Activated CD4-positive, alpha-beta T cell treated with anti-CD3 and anti-CD28 coated beads, Interleukin-2, amount 10 ng/mL, durations not matched to agents 7 days and 5 days (primary cell): ENCODE data around the gene SERGEF. TPM values are rescaled to one million over a fixed set of nuclear protein-coding genes. Genes with fewer than 3 reads are reported as not detected.

Experiments used
- CTCF ChIA-PET: fragments of 350-600 bp; sonication (Branson Sonifier 250); formaldehyde crosslinking; loops from one replicate; lab custom pipeline; 2021; ENCODE audit warnings: antibody characterized with exemption; lab: Charles Lee
- POLR2A ChIA-PET: fragments of 350-600 bp; sonication (Branson Sonifier 250); formaldehyde crosslinking; loops from one replicate; lab custom pipeline; 2021; ENCODE audit warnings: antibody characterized with exemption; lab: Charles Lee
- DNase-seq: peaks from one replicate; pipeline ENCODE4 v3.0.0-alpha.2; 2020
- H3K27ac Mint-ChIP-seq: one replicate; pipeline ENCODE4 v1.8.0; 2021; ENCODE audit warnings: mild to moderate bottlenecking, moderate library complexity, mixed read lengths
- H3K27me3 Mint-ChIP-seq: one replicate; pipeline ENCODE4 v1.8.0; 2021; ENCODE audit warnings: mixed read lengths
- H3K36me3 Mint-ChIP-seq: one replicate; pipeline ENCODE4 v1.8.0; 2021; ENCODE audit warnings: low read depth, mixed read lengths
- H3K4me1 Mint-ChIP-seq: one replicate; pipeline ENCODE4 v1.8.0; 2021; ENCODE audit warnings: mixed read lengths
- H3K4me3 Mint-ChIP-seq: one replicate; pipeline ENCODE4 v1.8.0; 2021; ENCODE audit warnings: mild to moderate bottlenecking, moderate library complexity, mixed read lengths
- H3K9me3 Mint-ChIP-seq: one replicate; pipeline ENCODE4 v1.8.0; 2021; ENCODE audit warnings: mixed read lengths
- total RNA-seq, 2 experiments: library from RNA; stranded (reverse); gene quantifications; one replicate each; pipeline ENCODE4 v1.2.3, GENCODE V29; 2021

SERGEF gene
- total RNA-seq, 2 experiments from 2014 or later: 33.7 to 33.9 TPM

- CTCF ChIA-PET: interaction anchor here (0.8 kb wide), 1 partner anchor 11 kb away, joined by 3 read pairs; no protein-coding TSS in a partner anchor
- no peak for DNase-seq
- POLR2A ChIA-PET: no interaction called here
- Mint-ChIP-seq H3K4me3 (no peak overlapping the region), H3K4me1 (no peaks in the 10 kb centered on the region), H3K27ac (no peak overlapping the region), H3K27me3 (no peaks in the 10 kb centered on the region), H3K36me3 (no peaks in the 10 kb centered on the region), H3K9me3 (no peaks in the 10 kb centered on the region)
These were observed 202.8 kb downstream of the SERGEF start for GRCh38 chr11:17810041-17810440.

GRCh38 chr11:17807034-17807433 lies 205.8 kb downstream of the SERGEF start:
- Mint-ChIP-seq H3K9me3 (no peaks in the 10 kb centered on the region), H3K36me3 (no peaks in the 10 kb centered on the region), H3K4me1 (no peaks in the 10 kb centered on the region), H3K27me3 (no peaks in the 10 kb centered on the region), H3K27ac (no peak overlapping the region), H3K4me3 (no peak overlapping the region)
- DNase-seq: no peak
- ChIA-PET POLR2A (no interaction called here), CTCF (interaction anchor here (1.4 kb wide), 1 partner anchor 10 kb away, joined by 4 read pairs; no protein-coding TSS in a partner anchor)

GRCh38 chr11:17805873-17806272 lies 207.0 kb downstream of the SERGEF start:
- ChIA-PET CTCF (interaction anchor here (1.4 kb wide), 1 partner anchor 11 kb away, joined by 4 read pairs; no protein-coding TSS in a partner anchor), POLR2A (no interaction called here)
- no peaks in the 10 kb centered on the region for H3K36me3 Mint-ChIP-seq
- H3K27ac Mint-ChIP-seq: no peak overlapping the region
- H3K4me3 Mint-ChIP-seq: no peak overlapping the region
- H3K27me3 Mint-ChIP-seq: no peaks in the 10 kb centered on the region
- no peak for DNase-seq
- H3K9me3 Mint-ChIP-seq: no peaks in the 10 kb centered on the region
- H3K4me1 Mint-ChIP-seq: no peaks in the 10 kb centered on the region

GRCh38 chr11:17805043-17805442 lies 207.8 kb downstream of the SERGEF start:
- H3K4me3 Mint-ChIP-seq: no peak overlapping the region

GRCh38 chr11:17803754-17804334 lies 209.0 kb downstream of the SERGEF start:
- ChIA-PET POLR2A (no interaction called here), CTCF (no interaction called here)
- Mint-ChIP-seq H3K4me3 (no peak overlapping the region), H3K9me3 (peaks cover 3% of the 10 kb centered on the region), H3K27me3 (no peaks in the 10 kb centered on the region), H3K27ac (no peak overlapping the region), H3K4me1 (no peaks in the 10 kb centered on the region), H3K36me3 (no peaks in the 10 kb centered on the region)
- no peak for DNase-seq

More at GRCh38 chr11:17805043-17805442, 207.8 kb downstream of the SERGEF start:
- Mint-ChIP-seq H3K4me1 (no peaks in the 10 kb centered on the region), H3K9me3 (peaks cover 3% of the 10 kb centered on the region), H3K36me3 (no peaks in the 10 kb centered on the region), H3K27ac (no peak overlapping the region), H3K27me3 (no peaks in the 10 kb centered on the region)
- DNase-seq: no peak
- ChIA-PET POLR2A (no interaction called here), CTCF (interaction anchor here (1.4 kb wide), 1 partner anchor 11 kb away, joined by 4 read pairs; no protein-coding TSS in a partner anchor)

GRCh38 chr11:17802491-17802890 lies 210.4 kb downstream of the SERGEF start:
- ChIA-PET POLR2A (no interaction called here), CTCF (no interaction called here)
- Mint-ChIP-seq H3K27ac (no peak overlapping the region), H3K36me3 (no peaks in the 10 kb centered on the region), H3K9me3 (peaks cover 3% of the 10 kb centered on the region), H3K4me1 (no peaks in the 10 kb centered on the region), H3K4me3 (no peak overlapping the region), H3K27me3 (no peaks in the 10 kb centered on the region)
- DNase-seq: no peak

- Mint-ChIP-seq H3K27ac (no peak overlapping the region), H3K36me3 (no peaks in the 10 kb centered on the region), H3K27me3 (no peaks in the 10 kb centered on the region), H3K4me1 (no peaks in the 10 kb centered on the region), H3K9me3 (peaks cover 3% of the 10 kb centered on the region), H3K4me3 (no peak overlapping the region)
- POLR2A ChIA-PET: no interaction called here
- no peak for DNase-seq
- CTCF ChIA-PET: no interaction called here
These were observed 211.7 kb downstream of the SERGEF start for GRCh38 chr11:17801166-17801565.

- Mint-ChIP-seq H3K36me3 (no peaks in the 10 kb centered on the region), H3K9me3 (peaks cover 3% of the 10 kb centered on the region), H3K4me3 (no peak overlapping the region), H3K27ac (no peak overlapping the region), H3K27me3 (no peaks in the 10 kb centered on the region), H3K4me1 (no peaks in the 10 kb centered on the region)
- ChIA-PET CTCF (interaction anchor here (1.0 kb wide), 1 partner anchor 11 kb away, joined by 3 read pairs; no protein-coding TSS in a partner anchor), POLR2A (no interaction called here)
- no peak for DNase-seq
These were observed 213.7 kb downstream of the SERGEF start for GRCh38 chr11:17799147-17799546.

GRCh38 chr11:17798716-17799115 lies 214.1 kb downstream of the SERGEF start:
- H3K27ac Mint-ChIP-seq: no peak overlapping the region
- no peaks in the 10 kb centered on the region for H3K36me3 Mint-ChIP-seq
- POLR2A ChIA-PET: no interaction called here
- H3K9me3 Mint-ChIP-seq: peaks cover 3% of the 10 kb centered on the region
- H3K4me3 Mint-ChIP-seq: no peak overlapping the region
- no peak for DNase-seq
- no peaks in the 10 kb centered on the region for H3K27me3 Mint-ChIP-seq
- no peaks in the 10 kb centered on the region for H3K4me1 Mint-ChIP-seq
- CTCF ChIA-PET: interaction anchor here (1.0 kb wide), 1 partner anchor 11 kb away, joined by 3 read pairs; no protein-coding TSS in a partner anchor

GRCh38 chr11:17798253-17798652 lies 214.6 kb downstream of the SERGEF start:
- no peak overlapping the region for H3K27ac Mint-ChIP-seq
- H3K27me3 Mint-ChIP-seq: no peaks in the 10 kb centered on the region
- no peaks in the 10 kb centered on the region for H3K4me1 Mint-ChIP-seq
- peaks cover 3% of the 10 kb centered on the region for H3K9me3 Mint-ChIP-seq
- no peaks in the 10 kb centered on the region for H3K36me3 Mint-ChIP-seq
- ChIA-PET CTCF (interaction anchor here (1.0 kb wide), 1 partner anchor 12 kb away, joined by 3 read pairs; no protein-coding TSS in a partner anchor), POLR2A (no interaction called here)
- H3K4me3 Mint-ChIP-seq: no peak overlapping the region
- no peak for DNase-seq

- DNase-seq: no peak
- ChIA-PET CTCF (no interaction called here), POLR2A (no interaction called here)
- Mint-ChIP-seq H3K4me3 (no peak overlapping the region), H3K4me1 (no peaks in the 10 kb centered on the region), H3K36me3 (no peaks in the 10 kb centered on the region), H3K9me3 (peaks cover 3% of the 10 kb centered on the region), H3K27me3 (no peaks in the 10 kb centered on the region), H3K27ac (no peak overlapping the region)
These were observed 216.7 kb downstream of the SERGEF start for GRCh38 chr11:17796154-17796553.

GRCh38 chr11:17794981-17795380 lies 217.9 kb downstream of the SERGEF start:
- H3K4me1 Mint-ChIP-seq: no peaks in the 10 kb centered on the region
- ChIA-PET POLR2A (no interaction called here), CTCF (no interaction called here)
- H3K9me3 Mint-ChIP-seq: no peaks in the 10 kb centered on the region
- no peaks in the 10 kb centered on the region for H3K27me3 Mint-ChIP-seq
- no peaks in the 10 kb centered on the region for H3K36me3 Mint-ChIP-seq
- DNase-seq: no peak
- no peak overlapping the region for H3K4me3 Mint-ChIP-seq
- H3K27ac Mint-ChIP-seq: no peak overlapping the region

- H3K36me3 Mint-ChIP-seq: no peaks in the 10 kb centered on the region
- no peak for DNase-seq
- no peaks in the 10 kb centered on the region for H3K4me1 Mint-ChIP-seq
- ChIA-PET POLR2A (no interaction called here), CTCF (no interaction called here)
- H3K4me3 Mint-ChIP-seq: no peak overlapping the region
- no peaks in the 10 kb centered on the region for H3K9me3 Mint-ChIP-seq
- H3K27me3 Mint-ChIP-seq: no peaks in the 10 kb centered on the region
- no peak overlapping the region for H3K27ac Mint-ChIP-seq
These were observed 219.1 kb downstream of the SERGEF start for GRCh38 chr11:17793642-17794170.
